Cardiac septum (tissue), 1 donor: Measurements from ENCODE around the gene MAP3K3. TPM values are rescaled to one million over a fixed set of nuclear protein-coding genes. Genes with fewer than 3 reads are reported as not detected.

Source experiments
- DNase-seq: peaks from one replicate; pipeline ENCODE4 v3.0.0-alpha.2; 2020; ENCODE audit warnings: low spot score
- intact Hi-C: fragments of 100-400 bp; cut with DNase I; formaldehyde crosslinking; loops from one replicate; pipeline ENCODE4 v1.14.0; 2022
- total RNA-seq: library from RNA; stranded (reverse); fragmentation: NEBNext Ultra II Directional; extraction: Animal tissue kit (Norgen Biotek cat#: 25700); gene quantifications from one replicate; pipeline ENCODE4 v1.2.1, GENCODE V29; 2021
- donor health status: DM: no; HTN: no; CAD: no.

Gene MAP3K3
- total RNA-seq, 1 donor from 2014 or later, result 101 TPM

DNA sequence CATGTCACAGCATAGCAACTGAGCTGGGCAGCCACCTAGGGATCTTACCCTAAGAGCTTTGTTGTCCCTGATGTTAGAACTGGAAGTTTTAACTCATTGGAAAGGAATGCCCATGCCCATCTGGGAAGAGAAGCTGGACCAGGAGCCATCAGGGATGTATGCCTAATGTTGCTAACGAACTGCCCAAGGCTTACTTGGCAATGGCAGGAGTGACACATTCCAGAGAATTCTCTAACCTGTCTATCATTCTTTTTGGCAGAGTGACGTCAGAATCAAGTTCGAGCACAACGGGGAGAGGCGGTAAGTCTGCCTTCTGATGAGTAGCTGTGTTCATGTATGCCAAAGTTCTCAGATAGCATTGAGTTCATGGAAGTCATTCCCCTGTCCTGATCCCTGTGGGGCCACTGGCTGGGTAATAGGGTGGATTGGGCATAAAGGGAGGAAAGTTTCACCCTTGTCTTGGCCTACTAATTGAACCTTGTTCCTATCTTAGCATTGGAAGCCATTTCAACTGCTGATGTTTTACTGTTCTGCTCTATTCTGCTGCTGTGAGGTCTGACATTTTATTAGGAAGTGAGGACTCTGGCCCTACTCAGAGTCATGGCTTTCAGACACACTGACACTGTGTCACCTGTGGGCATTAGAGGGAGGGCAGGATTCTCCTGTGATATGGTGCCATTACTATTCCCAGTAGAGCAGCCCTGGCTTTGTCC is 23.7 kb downstream of the MAP3K3 start:
- intact Hi-C loops, result no loop called here
- DNase-seq, result no peak

DNA sequence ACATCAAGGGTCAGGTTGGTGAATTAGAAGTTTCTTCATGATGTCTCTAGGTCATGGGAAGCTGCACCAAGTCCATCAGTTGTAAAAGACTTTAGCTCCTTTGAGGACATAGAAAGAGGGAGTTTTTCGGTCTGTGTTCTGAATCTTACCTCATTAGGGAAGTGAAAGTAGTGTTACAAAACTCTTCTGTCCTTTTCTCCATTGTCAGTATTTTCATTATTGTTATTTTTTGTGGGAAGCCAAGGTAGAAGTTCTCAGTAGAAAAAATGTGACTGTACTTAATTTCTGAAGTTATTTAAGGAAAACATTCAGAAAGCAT is 24.2 kb downstream of the MAP3K3 start:
- intact Hi-C loops, result no loop called here

DNA sequence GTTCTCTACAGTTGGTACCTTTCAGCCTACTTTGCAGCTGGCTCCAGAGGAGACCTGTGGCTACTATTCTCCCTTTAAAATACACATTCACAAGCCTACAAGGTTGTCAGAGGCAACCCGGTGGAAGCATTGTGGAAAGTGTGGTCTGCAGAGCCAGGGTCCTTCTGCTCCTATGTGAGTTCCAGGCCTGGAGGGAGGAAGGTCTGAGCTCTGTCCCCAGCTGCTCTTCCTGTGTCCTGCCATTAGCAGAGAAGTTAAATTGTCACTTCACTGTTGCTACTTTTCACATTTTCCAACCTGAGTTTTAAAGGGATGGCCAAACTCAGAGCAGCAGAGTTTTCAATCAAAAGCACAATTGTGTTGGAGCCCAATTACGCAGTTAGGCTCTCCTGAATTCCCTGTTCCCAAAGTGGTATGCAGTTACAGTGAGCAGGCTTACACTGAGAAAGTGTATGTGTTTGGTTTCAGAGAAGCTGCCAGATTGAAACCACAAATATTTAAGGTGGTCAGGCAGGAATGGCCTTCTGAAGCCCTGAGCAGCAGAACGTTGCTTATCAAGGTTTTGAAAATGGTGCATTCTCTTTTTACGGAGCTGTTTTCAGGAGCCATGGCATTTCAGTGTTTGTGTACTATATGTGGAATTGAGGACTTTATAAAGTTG is 25.0 kb downstream of the MAP3K3 start:
- DNase-seq, result no peak
- intact Hi-C loops, result no loop called here

More for the DNA sequence above, 24.2 kb downstream of the MAP3K3 start:
- no peak for DNase-seq

DNA sequence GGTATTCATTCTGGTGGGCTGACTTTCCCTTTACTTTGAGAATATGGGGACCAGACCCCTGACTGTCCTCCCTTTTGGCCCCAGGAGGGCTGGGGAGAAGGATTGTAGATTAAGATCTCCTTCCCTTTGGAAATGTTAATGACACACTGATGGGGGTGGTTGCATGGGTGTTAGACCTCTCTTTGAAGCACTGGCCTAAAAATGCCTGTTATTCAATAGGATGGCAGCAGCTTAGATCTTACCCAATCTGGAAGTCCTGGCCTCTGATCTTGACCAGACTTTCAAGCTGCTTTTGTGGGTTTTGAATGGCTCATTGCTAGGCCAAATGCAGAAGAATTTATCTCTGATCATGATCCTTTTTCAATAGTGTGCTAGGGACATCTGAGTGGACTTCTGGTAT is 25.7 kb downstream of the MAP3K3 start:
- intact Hi-C loops, result no loop called here
- no peak for DNase-seq

DNA sequence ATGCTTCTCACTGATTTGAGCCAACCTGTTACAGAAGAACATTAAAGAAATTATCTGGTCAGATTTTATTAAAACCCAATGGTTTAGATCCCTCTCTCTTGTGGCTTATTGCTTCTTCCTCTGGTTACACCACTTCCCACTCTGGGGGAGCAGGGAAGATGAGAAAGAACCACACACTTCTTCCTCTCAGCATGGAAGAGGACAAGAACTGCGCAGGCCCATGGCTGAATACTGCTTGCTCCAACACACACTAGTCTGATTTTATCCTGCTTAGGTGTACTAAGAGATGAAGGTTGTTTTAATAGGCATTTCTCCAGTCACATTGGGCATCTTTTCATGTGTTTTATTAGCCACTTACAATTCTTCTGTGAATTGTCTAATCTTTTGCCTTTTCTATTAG is 27.6 kb downstream of the MAP3K3 start:
- intact Hi-C loops, result no loop called here
- no peak for DNase-seq

DNA sequence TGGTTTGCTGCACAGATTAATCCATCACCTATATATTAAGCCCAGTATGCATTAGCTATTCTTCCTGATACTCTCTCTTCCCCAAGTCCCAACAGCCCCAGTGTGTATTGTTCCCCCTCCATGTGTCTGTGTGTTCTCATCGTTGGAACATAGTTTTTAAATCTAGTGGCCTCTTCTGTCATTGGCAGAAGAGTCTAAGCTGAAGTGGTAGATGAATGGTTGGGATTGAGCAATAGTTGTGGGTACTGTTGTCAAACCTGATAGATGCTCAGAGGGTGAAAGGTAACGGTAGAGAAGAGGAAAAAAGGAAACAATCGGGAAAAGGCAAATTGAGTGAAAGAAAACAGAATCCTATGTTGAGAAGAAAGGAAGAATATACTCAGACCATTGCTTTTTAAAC is 29.9 kb downstream of the MAP3K3 start:
- DNase-seq, result no peak
- intact Hi-C loops, result no loop called here

DNA sequence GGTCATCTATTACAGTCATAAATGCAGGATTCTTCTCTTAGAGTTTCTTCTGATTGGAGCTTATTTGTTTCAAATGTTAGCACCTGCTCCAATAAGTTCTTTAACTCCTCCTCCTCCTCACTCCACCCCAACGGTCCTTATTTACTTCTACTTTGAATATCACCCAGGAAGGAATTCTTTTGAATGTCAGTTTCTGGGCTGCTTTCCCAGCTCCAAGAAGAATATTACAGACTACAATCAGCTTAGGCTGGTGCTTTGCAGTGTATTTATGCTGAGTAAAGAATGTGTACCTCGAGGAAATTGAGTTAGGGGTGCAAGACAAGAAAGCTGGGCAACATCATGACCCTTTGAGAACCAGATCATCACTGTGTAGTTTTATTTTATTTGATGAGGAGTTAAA is 30.8 kb downstream of the MAP3K3 start:
- no peak for DNase-seq
- intact Hi-C loops, result no loop called here

DNA sequence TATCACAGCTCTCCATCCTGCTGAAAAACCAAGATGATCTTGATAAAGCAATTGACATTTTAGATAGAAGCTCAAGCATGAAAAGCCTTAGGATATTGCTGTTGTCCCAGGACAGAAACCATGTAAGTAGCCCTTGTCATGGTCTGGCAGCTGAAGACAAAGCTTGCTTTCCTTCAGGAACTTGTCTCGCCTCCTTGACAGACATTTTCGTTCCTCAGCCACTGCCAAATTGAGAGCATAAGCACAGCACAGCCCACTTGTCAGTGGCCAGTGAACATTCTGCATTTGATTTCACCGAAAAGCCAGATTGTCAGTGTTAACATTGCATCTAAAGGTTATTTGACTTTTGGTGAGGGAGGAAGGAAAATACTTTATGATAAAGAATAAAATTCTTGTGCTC is 35.6 kb downstream of the MAP3K3 start:
- intact Hi-C loops, result no loop called here
- no peak for DNase-seq

DNA sequence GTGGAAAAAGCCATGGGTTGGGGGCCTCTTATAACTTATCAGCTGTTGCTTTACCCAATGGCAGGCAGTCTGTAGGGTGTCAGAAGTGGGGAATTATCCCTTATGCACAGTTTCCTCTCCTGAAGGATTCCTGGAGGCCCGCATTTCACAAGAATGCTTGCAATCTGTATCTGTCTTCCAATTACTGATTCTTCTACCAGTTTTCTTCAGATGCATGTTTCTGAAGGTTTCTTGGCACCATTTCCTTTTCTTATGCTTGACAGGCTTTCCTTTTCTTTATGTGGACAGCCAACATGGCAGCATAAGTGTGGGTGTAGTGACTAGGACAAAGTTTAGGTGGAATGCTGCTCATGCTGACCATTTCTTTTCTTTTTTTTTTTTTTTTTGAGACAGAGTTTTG is 36.1 kb downstream of the MAP3K3 start:
- intact Hi-C loops, result no loop called here
- DNase-seq, result no peak

DNA sequence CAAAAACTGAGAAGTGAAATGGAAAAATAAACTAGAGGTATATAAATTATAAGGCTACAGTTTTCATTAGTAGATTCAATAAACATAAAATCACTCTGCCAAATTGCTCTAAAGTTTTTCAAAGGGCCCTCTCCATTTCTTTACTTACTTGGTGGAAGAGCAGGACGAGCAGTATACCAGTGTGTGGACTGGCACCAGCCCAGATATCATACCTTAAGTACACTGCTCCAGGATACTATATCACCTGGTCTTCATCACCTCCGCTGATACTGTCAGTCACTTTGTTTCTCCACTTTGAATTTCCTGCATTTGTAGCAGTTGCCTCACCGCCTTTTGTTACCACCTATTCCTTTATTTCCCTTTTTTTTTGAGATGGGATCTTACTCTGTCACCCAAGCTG is 37.6 kb downstream of the MAP3K3 start:
- intact Hi-C loops, result no loop called here
- DNase-seq, result no peak

DNA sequence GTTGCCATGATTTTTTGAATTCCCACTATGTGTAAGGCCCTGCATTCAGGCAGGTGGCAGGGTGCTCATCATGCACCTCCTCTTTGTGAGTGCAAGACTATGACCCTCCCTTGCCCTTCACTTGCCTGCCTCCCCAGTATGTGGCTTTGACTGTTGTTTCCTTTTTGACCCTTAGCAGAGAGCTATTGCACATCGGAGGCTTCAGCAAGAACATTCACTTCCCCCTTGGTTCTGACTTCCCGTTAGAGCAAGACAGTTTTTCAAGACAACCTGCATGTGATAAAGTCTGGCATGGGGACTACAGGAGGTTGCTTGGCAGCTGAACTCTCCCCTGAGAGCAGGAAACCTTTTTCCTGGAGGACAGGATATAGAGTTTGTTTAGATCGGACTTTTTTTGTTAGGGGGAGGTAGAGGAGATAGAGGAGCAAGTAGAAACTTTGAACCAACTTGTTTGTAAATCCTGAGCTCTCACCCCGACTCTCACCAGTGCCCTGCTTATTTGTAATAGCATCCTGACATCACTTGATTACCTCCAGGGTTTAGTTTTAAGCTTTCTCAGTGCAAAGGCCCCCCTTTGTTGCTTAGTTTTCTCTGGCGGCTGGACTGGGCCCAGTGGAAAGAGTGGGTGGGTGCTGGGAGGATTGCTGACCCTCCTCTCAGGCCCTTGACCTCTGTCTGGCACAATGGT is 43.5 kb downstream of the MAP3K3 start:
- no peak for DNase-seq
- intact Hi-C loops, result no loop called here

DNA sequence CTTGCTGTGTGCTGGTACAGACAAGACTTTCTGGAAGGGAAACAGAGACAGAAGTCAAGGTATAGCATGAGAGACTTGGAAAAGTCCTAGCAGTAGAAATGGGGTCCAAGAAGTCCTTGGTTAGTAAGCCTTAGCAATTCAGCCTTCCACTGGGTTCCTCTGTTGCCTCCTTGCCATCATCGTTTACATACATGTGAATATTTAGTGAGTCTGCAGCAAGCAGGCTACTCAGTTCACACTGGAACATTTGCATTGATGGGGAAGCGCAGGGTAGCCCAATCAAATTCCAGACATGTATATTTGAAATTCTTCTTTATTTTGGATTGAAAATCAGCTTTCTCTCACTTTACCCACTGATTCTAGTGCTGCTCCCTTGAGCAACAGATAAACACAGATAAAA is 50.6 kb downstream of the MAP3K3 start:
- DNase-seq, result no peak
- intact Hi-C loops, result no loop called here

DNA sequence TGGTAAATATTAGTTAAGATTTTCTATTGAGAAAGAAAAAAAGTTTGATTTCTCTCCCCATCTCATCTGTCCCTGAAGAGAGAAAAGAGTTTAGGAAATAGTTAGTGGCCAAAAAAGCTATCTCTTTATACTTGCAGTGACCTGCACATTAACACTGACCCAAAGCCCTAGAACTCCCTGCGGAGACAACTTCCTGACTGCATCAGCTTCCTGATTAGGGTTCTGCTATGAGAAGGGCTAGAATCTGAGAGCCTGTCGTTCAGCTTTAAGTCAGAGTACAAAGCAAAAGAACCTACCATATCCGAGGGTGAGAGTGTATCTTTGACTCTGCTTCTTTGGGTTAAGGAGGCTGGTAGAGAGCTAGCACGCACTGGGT is 53.0 kb downstream of the MAP3K3 start:
- no peak for DNase-seq
- intact Hi-C loops, result no loop called here

DNA sequence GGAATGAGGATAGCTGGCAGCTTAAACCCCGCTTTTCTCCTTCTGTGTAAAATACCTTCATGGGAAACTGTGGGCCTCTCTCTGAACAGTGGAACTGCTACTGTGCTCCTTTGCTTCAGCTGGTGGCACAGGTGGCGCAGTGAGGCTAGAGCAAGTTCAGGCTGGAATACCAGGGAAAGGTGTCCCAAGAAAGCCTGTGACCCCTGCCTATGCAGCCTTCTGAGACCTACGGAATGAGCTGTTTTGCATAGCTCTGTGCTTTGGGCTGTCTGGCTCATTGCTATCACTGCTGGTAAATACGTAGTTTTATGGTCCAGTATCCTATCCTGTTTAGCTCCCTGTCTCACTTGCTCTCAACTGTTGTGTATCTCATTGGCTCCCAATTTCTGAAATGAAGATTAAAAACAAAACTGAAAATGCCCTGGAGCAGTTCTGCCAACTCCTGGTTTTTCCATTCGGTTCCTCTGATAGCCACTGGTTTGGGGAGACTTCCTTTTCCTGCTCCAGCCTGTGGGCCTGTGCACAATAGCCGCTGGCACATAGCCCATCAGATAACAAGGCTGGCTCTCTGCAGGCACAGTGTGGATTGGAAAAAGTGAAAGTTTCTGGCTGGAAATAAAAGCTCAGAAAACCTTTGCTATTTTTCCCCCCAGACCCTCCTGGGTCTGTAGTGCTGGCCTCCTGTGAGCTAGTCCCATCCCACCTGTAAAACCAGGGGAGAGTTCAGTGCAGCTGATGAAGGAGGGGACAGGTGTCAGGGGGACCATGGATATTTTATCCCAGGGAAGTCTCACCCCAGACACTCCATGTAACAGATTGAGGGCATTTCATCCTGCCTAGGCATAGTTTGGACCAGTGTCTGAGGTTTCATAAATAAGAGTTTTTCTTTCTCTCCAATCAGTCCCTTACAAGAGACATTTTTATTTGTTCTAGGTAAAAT is 53.7 kb downstream of the MAP3K3 start:
- intact Hi-C loops, result no loop called here
- DNase-seq, result no peak

DNA sequence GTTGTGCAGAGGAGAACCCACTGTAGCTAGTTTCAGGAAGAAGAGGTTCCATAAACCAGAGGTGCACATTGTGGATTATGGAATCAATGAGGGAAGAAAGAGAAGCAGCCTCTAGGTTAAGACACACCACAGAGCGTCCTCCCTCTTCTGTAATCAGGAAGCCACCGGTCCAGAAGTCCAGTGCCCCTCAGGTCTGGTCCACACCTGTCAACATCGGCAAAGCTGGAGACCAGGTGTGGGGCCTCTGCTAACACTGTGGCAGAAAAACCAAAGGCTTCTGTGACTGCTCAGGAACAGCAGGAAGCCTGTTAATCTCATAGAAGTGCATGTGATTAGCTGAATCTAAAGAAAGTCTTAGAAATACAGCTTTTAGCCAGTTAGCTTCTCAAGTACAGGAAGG is 54.4 kb downstream of the MAP3K3 start:
- DNase-seq, result no peak
- intact Hi-C loops, result no loop called here

DNA sequence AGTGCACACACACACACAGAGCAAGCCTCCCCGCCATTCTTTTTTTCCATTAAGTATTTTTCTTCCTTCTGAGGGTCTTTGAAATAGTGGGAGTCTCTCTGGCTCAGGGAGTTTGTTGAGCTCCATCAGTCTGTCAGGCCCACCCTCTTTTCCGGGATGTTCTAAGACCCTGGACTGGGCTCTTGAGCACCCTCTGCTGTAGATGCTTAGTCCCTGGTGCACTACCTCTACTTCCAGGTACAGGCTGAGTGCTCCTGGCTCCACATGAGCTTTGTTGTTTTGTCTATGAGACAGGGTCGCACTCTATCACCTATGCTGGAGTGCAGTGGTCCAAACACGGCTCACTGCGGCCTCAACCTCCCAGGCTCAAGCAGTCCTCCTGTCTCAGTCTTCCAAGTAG is 57.0 kb downstream of the MAP3K3 start:
- DNase-seq, result no peak
- intact Hi-C loops, result no loop called here

DNA sequence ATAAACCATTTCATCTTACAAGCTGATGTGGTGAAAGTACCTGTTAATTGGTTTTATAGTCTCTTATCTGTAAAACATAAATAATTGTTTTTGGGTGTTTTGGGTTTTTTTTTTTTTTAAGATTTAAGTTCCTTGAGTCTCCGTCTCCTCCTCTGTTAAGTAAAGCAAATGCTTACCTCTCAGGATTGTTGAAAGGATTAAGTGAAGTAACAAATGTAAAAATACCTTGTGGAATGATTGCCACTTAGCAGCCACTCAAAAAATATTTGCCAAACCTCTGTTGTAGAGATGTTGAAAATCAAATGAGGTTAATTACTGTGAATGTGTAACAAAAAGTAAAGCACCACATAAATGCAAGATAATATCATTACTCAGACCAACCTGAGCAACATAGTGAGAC is 58.5 kb downstream of the MAP3K3 start:
- DNase-seq, result no peak
- intact Hi-C loops, result no loop called here

DNA sequence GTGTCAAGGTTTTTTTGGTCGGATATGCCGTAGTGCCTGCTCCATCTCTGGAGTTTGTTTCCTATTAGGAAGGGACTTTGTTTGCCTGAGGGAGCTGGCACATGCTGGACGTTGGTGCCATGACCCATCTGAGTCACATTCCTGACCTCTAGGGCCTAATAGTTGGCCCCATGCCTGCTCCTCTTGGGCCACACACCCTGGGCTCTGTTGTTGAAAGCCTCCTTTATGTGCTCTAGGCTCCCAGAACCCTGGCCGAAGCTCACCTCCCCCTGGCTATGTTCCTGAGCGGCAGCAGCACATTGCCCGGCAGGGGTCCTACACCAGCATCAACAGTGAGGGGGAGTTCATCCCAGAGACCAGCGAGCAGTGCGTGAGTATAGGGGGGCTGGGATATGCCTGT is 59.3 kb downstream of the MAP3K3 start:
- intact Hi-C loops, result no loop called here
- DNase-seq, result no peak

DNA sequence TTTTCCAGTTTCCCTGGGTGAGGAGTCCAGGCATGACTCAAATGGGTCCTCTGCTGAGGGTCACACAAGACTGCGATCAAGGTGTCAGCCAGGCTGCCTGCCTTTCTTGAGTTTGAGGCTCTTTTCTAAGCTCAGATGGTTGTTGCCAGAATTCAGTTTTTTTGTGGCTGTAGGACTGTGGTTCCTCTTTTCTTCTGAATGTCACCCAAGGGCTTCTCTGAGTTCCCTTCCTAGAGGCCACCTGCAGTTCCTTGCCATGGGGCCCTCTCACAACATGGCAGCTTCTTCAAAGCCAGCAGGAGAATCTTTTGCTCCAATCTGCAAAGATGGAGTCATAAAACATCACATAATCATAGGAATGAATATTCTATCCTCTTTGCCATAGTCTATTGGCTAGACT is 60.2 kb downstream of the MAP3K3 start:
- intact Hi-C loops, result no loop called here
- DNase-seq, result no peak

DNA sequence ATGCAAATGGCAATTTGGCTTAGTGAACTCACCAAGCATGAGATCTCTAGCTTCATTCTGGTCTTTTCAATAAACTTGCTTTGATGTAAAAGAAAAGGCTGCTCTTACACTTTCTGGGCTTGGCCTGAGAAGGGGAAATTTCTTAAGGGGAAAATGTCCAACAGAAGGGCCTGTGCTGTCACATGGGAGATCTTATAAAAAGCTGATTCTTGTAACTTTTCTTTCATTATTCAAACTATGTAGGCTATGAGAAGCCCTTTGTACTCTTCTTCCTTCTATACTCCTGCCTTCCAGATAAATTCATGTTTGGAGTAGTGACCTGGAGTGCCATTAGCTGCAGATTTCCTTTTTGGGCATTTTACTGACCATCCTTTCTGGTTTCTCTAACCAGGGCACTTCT is 60.8 kb downstream of the MAP3K3 start:
- DNase-seq, result no peak
- intact Hi-C loops, result no loop called here
